ENCODE measurements around the gene POLR2A.

POLR2A gene

DNA sequence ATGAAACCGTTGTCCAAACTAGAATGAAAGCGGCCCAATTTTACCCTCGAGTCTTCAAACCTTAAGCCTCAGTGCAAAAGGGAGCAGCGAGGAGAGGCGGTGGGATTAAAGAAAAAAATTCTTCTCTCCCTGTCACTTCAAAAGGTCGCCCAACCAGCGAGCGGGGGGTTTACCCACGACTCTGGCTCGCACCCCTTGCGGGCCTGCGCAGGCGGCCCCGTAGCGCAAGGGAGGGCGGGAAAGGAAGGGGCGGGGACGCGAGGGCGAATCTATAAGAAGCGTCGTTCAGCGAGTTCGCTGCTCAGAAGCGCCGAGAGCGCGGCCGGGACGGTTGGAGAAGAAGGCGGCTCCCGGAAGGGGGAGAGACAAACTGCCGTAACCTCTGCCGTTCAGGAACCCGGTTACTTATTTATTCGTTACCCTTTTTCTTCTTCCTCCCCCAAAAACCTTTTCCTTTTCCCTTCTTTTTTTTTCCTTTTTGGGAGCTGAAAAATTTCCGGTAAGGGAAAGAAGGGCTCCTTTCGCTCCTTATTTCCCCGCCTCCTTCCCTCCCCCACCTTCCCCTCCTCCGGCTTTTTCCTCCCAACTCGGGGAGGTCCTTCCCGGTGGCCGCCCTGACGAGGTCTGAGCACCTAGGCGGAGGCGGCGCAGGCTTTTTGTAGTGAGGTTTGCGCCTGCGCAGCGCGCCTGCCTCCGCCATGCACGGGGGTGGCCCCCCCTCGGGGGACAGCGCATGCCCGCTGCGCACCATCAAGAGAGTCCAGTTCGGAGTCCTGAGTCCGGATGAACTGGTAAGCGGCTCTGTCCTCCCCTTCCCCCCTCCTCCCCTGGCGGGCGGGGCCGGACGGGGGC, at the start of gene POLR2A:
Gene POLR2A, plus strand, starts transcription at position 300 of the 852 bp plus-strand sequence.
- peak; percentile 89 for DNase-seq (ENCODE audit: low read depth)
- H3K4me3 ChIP-seq (ENCODE audit: low read length), result peak within 1 kb of the TSS; percentile 82
- TF ChIP-seq, protein P1, sequence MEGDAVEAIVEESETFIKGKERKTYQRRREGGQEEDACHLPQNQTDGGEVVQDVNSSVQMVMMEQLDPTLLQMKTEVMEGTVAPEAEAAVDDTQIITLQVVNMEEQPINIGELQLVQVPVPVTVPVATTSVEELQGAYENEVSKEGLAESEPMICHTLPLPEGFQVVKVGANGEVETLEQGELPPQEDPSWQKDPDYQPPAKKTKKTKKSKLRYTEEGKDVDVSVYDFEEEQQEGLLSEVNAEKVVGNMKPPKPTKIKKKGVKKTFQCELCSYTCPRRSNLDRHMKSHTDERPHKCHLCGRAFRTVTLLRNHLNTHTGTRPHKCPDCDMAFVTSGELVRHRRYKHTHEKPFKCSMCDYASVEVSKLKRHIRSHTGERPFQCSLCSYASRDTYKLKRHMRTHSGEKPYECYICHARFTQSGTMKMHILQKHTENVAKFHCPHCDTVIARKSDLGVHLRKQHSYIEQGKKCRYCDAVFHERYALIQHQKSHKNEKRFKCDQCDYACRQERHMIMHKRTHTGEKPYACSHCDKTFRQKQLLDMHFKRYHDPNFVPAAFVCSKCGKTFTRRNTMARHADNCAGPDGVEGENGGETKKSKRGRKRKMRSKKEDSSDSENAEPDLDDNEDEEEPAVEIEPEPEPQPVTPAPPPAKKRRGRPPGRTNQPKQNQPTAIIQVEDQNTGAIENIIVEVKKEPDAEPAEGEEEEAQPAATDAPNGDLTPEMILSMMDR (conservative IDR thresholded peaks at IDR 0.05; ENCODE audit: low read depth, low read length), result no peak

DNA sequence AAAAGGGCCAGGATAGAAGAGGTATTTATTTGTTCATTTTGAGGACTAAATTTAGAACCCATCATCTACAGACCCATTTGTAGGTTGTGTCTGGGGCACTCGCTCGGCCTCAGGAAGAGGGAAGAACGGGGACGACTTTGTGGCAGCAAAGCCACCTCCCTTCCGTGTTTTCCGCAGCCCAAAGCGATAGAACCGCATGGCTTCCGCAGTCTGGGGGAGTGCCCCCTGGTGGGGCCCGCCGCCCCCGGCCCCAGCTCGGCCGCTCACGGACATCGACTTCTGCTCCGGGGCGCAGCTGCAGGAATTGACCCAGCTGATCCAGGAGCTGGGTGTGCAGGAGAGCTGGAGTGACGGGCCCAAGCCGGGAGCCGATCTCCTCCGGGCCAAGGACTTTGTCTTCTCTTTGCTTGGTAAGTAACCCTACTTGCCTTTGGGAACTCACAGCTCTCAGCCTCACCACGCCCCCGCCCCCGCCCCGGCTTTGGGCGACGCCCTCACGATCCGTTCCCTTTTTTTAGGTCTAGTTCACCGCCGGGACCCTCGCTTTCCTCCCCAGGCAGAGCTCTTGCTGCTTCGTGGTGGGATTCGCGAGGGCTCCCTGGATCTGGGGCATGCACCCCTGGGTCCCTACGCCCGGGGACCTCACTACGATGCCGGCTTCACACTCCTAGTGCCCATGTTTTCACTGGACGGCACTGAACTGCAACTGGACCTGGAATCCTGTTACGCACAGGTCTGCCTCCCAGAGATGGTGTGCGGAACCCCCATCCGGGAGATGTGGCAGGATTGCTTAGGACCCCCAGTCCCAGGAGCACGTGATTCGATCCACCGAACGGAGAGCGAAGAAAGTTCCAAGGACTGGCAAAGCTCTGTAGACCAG, 48.2 kb upstream of the POLR2A start:
- TF ChIP-seq, protein P1 (conservative IDR thresholded peaks at IDR 0.05; ENCODE audit: low read depth, low read length), result peak; percentile 23
- no peak for DNase-seq (ENCODE audit: low read depth)
- H3K4me3 ChIP-seq (ENCODE audit: low read length), result peak overlapping the region; percentile 70

DNA sequence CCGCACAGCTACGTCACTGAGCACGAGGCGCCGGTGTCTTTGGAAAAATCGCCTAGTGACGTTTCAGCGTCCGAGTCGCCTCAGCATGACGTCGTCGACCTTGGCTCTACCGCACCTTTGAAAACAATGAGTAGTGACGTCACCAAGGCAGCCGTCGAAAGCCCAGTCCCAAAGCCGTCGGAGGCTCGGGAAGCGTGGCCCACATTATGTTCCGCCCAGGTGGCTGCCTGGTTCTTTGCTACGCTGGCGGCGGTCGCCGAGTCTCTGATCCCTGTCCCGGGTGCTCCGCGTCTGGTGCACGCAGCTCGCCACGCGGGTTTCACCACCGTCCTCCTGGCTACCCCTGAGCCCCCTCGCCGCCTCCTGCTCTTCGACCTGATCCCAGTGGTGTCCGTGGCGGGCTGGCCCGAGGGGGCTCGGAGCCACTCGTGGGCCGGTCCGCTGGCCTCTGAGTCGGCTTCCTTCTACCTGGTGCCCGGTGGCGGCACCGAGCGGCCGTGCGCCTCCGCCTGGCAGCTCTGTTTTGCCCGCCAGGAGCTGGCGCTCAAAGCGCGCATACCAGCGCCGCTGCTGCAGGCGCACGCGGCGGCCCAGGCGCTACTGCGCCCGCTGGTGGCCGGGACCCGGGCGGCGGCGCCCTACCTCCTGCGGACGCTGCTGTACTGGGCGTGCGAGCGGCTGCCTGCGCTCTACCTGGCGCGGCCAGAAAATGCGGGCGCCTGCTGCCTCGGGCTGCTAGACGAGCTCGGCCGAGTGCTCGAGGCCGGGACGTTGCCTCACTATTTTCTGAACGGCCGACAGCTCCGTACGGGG, 47.4 kb upstream of the POLR2A start:
- TF ChIP-seq, protein P1 (conservative IDR thresholded peaks at IDR 0.05; ENCODE audit: low read depth, low read length), result peak; percentile 68
- H3K4me3 ChIP-seq (ENCODE audit: low read length), result peak overlapping the region; percentile 70
- peak; percentile 65 for DNase-seq (ENCODE audit: low read depth)

DNA sequence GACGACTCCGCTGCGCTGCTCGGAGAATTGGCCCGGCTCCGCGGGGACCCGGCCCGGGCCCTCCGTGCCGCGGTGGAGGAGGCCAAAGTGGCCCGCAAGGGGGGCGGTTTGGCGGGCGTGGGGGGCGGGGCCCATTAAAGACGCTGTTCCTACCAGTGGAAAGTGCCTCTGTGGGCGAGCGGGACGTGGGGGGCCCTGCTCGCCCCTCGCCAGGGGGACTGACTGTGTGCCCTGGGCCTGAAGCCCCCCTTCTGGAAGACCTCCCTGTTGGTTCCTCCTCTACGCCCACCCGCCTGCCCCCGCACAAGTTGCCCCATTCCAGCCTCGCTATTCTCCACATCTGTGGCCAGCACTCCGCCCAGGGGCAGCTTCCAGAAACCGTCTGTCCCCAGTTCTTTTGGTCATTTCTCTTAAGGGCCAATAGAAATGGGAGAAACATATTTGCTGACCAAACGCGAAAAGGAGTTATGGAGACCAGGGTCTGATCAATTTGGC, 46.8 kb upstream of the POLR2A start:
- H3K4me3 ChIP-seq (ENCODE audit: low read length), result peak overlapping the region; percentile 52
- DNase-seq (ENCODE audit: low read depth), result no peak
- TF ChIP-seq, protein P1 (conservative IDR thresholded peaks at IDR 0.05; ENCODE audit: low read depth, low read length), result no peak

DNA sequence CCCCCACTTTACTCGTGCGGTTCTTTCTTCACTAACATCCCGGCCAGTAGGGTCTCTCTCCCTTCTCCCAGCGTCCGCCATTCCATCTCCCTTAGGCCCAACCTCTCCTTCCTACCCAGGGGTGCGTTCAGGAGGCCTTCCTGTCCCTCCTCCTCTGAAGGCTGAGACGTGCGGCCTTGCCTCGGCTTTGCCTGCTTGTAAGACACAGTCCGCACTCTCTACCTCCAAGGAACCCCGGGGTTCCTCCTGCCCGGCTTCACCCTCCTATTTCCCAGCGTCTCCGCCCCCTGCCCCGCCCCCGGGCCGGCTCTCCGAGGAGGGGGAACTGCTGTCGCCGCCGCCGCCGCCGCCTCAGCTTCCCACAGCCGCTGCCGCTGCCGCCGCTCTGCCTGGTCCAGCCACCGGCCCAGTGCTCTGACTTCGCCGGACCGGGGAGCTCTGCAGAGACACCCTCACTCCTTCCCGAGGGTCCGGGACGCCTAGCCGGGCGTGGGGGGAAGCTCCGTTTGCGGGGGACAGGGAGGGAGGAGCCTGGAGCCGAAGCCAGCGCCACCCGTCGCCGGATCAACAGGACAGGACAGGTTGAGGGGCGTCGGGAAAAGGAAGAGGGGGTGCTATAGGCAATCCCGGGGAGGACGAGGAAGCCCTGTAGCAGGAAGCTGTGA, 46.1 kb upstream of the POLR2A start:
- TF ChIP-seq, protein P1 (conservative IDR thresholded peaks at IDR 0.05; ENCODE audit: low read depth, low read length), result no peak
- no peak for DNase-seq (ENCODE audit: low read depth)
- H3K4me3 ChIP-seq (ENCODE audit: low read length), result peak overlapping the region; percentile 52
